ENCODE measurements around the gene URAD.

Gene URAD

GRCh38 chr13:27977476-27978300 is 10.8 kb downstream of the URAD start:
- no peak for TF ChIP-seq CTCF (IDR thresholded peaks at IDR 0.05)

GRCh38 chr13:27976362-27977091 is 12.0 kb downstream of the URAD start:
- no peak for TF ChIP-seq CTCF (IDR thresholded peaks at IDR 0.05)

GRCh38 chr13:27975564-27976361 is 12.7 kb downstream of the URAD start:
- TF ChIP-seq CTCF (IDR thresholded peaks at IDR 0.05): no peak

GRCh38 chr13:27973961-27974662 is 14.4 kb downstream of the URAD start:
- TF ChIP-seq CTCF (IDR thresholded peaks at IDR 0.05): no peak

GRCh38 chr13:27973291-27973690 is 15.2 kb downstream of the URAD start:
- no peak for TF ChIP-seq CTCF (IDR thresholded peaks at IDR 0.05)

GRCh38 chr13:27972478-27972820 is 16.0 kb downstream of the URAD start:
- TF ChIP-seq CTCF (IDR thresholded peaks at IDR 0.05): no peak
